A549 (cell line): ENCODE measurements around the gene TPD52L1. TPM values are rescaled to one million over a fixed set of nuclear protein-coding genes. Genes with fewer than 3 reads are reported as not detected.

Experiments used
- ATAC-seq, 2 experiments: fragments of 200-7000 bp in 1 of 2; fragments of >200 bp in 1 of 2; cut with Nextera tagmentation in 1 of 2; cut with Tn5 transposase in 1 of 2; 3 replicates each; pipeline versions ENCODE4 v1.8.0 to v1.9.1; 2018 to 2020; ENCODE audit warnings: mild to moderate bottlenecking in 1 of 2, moderate library complexity in 1 of 2
- CTCF ChIA-PET: fragments of 300-600 bp; sonication (Branson Sonifier 250); formaldehyde crosslinking; extraction: SDS; loops from one replicate; lab custom pipeline; 2021; ENCODE audit warnings: antibody characterized with exemption, inconsistent platforms; lab: Yijun Ruan, JAX
- POLR2A ChIA-PET: fragments of 350-600 bp; formaldehyde crosslinking; extraction: SDS; loops from one replicate; lab custom pipeline; 2021; ENCODE audit warnings: antibody characterized with exemption, inconsistent platforms; lab: Yijun Ruan, JAX
- DNase-seq, 2 experiments: peaks; one replicate each; pipeline versions ENCODE4 v3.0.0 to v3.0.0-alpha.2; 2011 to 2016; ENCODE audit warnings: low read depth in 1 of 2, low spot score in 1 of 2
- FAIRE-seq: peaks from 2 replicates; lab custom pipeline; 2011; peaks lifted over from hg19 to GRCh38; lab: Jason Lieb, UNC
- H3K27ac ChIP-seq, 2 experiments: fragments of >200 bp; sonication (Bioruptor Twin); formaldehyde crosslinking; 3 replicates each; pipeline ENCODE4 v1.5.1; 2016 to 2017
- H3K4me1 ChIP-seq: fragments of >200 bp; sonication (Bioruptor Twin); formaldehyde crosslinking; 3 replicates; pipeline ENCODE4 v1.6.1; 2016
- H3K4me2 ChIP-seq: fragments of >200 bp; sonication (Bioruptor Twin); formaldehyde crosslinking; 3 replicates; pipeline ENCODE4 v1.6.1; 2016
- H3K4me3 ChIP-seq: fragments of >200 bp; sonication (Bioruptor Twin); formaldehyde crosslinking; 3 replicates; pipeline ENCODE4 v1.5.1; 2016
- H3K9me3 ChIP-seq: fragments of >200 bp; sonication (Bioruptor Twin); formaldehyde crosslinking; 3 replicates; pipeline ENCODE4 v1.6.1; 2016
- CHD4 ChIP-seq: fragments of 200-600 bp; sonication (generic); IDR thresholded peaks from 2 replicates; pipeline ENCODE4 v1.6.1; 2016; ENCODE audit warnings: antibody characterized with exemption, mild to moderate bottlenecking, borderline replicate concordance
- ESRRA ChIP-seq: fragments of 150-350 bp; IDR thresholded peaks from 2 replicates; pipeline ENCODE4 v1.6.1; 2014; ENCODE audit warnings: mild to moderate bottlenecking, low read length, borderline replicate concordance
- FOSB ChIP-seq: fragments of 250-450 bp; sonication (Bioruptor Pico); IDR thresholded peaks from 2 replicates; pipeline ENCODE4 v1.5.0; 2020; ENCODE audit warnings: mild to moderate bottlenecking, moderate library complexity
- HEYL ChIP-seq: fragments of 250-450 bp; sonication (Bioruptor Pico); IDR thresholded peaks from 2 replicates; pipeline ENCODE4 v1.8.0; 2021; ENCODE audit warnings: mild to moderate bottlenecking, moderate library complexity
- HOXB13 ChIP-seq: fragments of 250-450 bp; sonication (Bioruptor Pico); IDR thresholded peaks from 2 replicates; pipeline ENCODE4 v1.5.0; 2020; ENCODE audit warnings: low read depth, mild to moderate bottlenecking, moderate library complexity
- HOXB5 ChIP-seq: fragments of 250-450 bp; sonication (Bioruptor Pico); IDR thresholded peaks from 2 replicates; pipeline ENCODE4 v1.5.0; 2020; ENCODE audit warnings: mild to moderate bottlenecking, moderate library complexity
- KDM5A ChIP-seq: fragments of 200-600 bp; sonication (generic); IDR thresholded peaks from 2 replicates; pipeline ENCODE4 v1.6.1; 2016; ENCODE audit warnings: antibody characterized with exemption, mild to moderate bottlenecking
- MAZ ChIP-seq: fragments of 150-350 bp; IDR thresholded peaks from 2 replicates; pipeline ENCODE4 v1.6.1; 2014; ENCODE audit warnings: antibody characterized with exemption, low read depth, low read length, borderline replicate concordance
- NFE2L2 ChIP-seq: fragments of 150-350 bp; conservative IDR thresholded peaks from 2 replicates; pipeline ENCODE4 v1.6.1; 2014; ENCODE audit warnings: low read length
- POLR2A ChIP-seq: IDR thresholded peaks from 2 replicates; pipeline ENCODE4 v1.6.1; 2012; ENCODE audit warnings: mild to moderate bottlenecking, low read length
- POLR2AphosphoS2 ChIP-seq: conservative IDR thresholded peaks from 2 replicates; pipeline ENCODE4 v1.6.1; 2012; ENCODE audit warnings: low read length, improper control_type of control experiment, inconsistent platforms
- RFX5 ChIP-seq: fragments of 450-650 bp; IDR thresholded peaks from 2 replicates; pipeline ENCODE4 v1.7.1; 2014; ENCODE audit warnings: antibody characterized with exemption, mild to moderate bottlenecking, moderate library complexity
- SREBF2 ChIP-seq: fragments of 450-650 bp; IDR thresholded peaks from 2 replicates; pipeline ENCODE4 v1.6.1; 2014; ENCODE audit warnings: mild to moderate bottlenecking, moderate library complexity
- TFCP2L1 ChIP-seq: fragments of 250-450 bp; sonication (Bioruptor Pico); IDR thresholded peaks from 2 replicates; pipeline ENCODE4 v1.5.0; 2021; ENCODE audit warnings: mild to moderate bottlenecking
- ZC3H11A ChIP-seq: fragments of 450-650 bp; IDR thresholded peaks from 2 replicates; pipeline ENCODE4 v1.6.1; 2014; ENCODE audit warnings: antibody characterized with exemption, mild to moderate bottlenecking
- ZFP36 ChIP-seq: fragments of 450-650 bp; IDR thresholded peaks from 2 replicates; pipeline ENCODE4 v1.6.1; 2014; ENCODE audit warnings: borderline replicate concordance; ENCODE audit not compliant: partially characterized antibody
- ZNF302 ChIP-seq: fragments of 250-450 bp; sonication (Bioruptor Pico); IDR thresholded peaks from 2 replicates; pipeline ENCODE4 v1.9.0; 2021; ENCODE audit warnings: inconsistent platforms, mild to moderate bottlenecking, moderate library complexity
- ZSCAN20 ChIP-seq: fragments of 250-450 bp; sonication (Bioruptor Pico); IDR thresholded peaks from 2 replicates; pipeline ENCODE4 v1.8.0; 2022; ENCODE audit warnings: mild to moderate bottlenecking, moderate library complexity
- WGBS: methylation state at CpG from one replicate; pipeline ENCODE4 v1.1.6; 2017; ENCODE audit errors: missing lambda C conversion rate; 5-methylcytosine and 5-hydroxymethylcytosine counted together
- polyA plus RNA-seq, 4 experiments: library from polyadenylated mRNA; depleted of rRNA in 3 of 4; stranded (reverse); fragments of >200 nt; fragmentation: RNase III in 1 of 4; extraction: RNeasy Plus Mini Kit Qiagen cat#74134 plus additional on column Dnase treatment in 1 of 4; gene quantifications; 2 replicates in 3 of 4; 3 replicates in 1 of 4; pipeline ENCODE4 v1.2.3, GENCODE V29; 2011 to 2017
- TF ChIP-seq, protein P1 (sequence below): fragments of >200 bp; sonication (Bioruptor Twin); formaldehyde crosslinking; IDR thresholded peaks from 3 replicates; pipeline ENCODE4 v1.6.1; 2016
- TF ChIP-seq, protein P2 (sequence below): fragments of 250-450 bp; sonication (Bioruptor Pico); IDR thresholded peaks from 2 replicates; pipeline ENCODE4 v1.5.0; 2020; ENCODE audit warnings: low read depth, mild to moderate bottlenecking, moderate library complexity
- TF ChIP-seq, protein P3 (sequence below): fragments of 250-450 bp; sonication (Bioruptor Pico); IDR thresholded peaks from 2 replicates; pipeline ENCODE4 v1.5.0; 2021; ENCODE audit warnings: mild to moderate bottlenecking, moderate library complexity, borderline replicate concordance
- TF ChIP-seq, protein P4 (sequence below): IDR thresholded peaks from 2 replicates; pipeline ENCODE4 v1.6.1; 2012; ENCODE audit warnings: low read depth, borderline replicate concordance
- TF ChIP-seq, protein P5 (sequence below): fragments of 150-350 bp; IDR thresholded peaks from 2 replicates; pipeline ENCODE4 v1.6.1; 2014; ENCODE audit warnings: low read depth, mild to moderate bottlenecking, low read length

The TPD52L1 gene
- polyA plus RNA-seq, 2 of the 4 experiments (the other 2 are of a cell fraction): 90.1 to 144 TPM

DNA sequence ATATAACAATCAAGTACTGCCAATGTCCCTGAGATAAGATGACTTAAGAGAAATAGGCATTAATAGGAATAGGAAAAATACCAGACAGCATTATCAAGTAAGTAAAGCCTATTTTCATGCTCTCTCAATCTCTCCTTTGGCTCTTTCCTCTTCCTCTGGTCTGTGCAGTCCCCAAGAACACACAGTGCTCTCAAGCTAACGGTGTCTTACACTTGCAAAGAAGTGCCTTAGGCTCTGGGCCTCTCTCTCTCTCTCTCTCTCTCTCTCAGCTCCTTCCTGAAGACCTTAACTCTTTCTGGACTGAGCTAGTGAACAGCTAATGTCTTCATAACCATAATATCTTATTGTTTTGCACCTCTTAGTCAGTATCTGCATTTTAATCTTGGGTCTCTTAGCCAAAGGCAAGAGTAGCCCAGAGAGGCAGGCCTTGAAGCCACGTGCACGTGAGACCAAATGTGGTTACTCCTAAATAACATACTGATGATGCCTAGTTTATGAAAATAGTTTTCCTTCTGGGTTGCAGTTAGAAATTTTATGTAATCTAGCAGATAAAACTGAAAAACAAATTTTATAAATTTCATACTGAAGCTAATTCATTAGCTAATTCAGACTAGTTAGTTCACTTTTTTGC, 70.8 kb downstream of the TPD52L1 start:
- 78% methylated on average over 3 of the region's 3 CpGs for WGBS
- H3K27ac ChIP-seq: peak overlapping the region; percentile 50 to 71; a peak in 4 of 6 replicates
- no peak for ATAC-seq
- H3K9me3 ChIP-seq: no peaks in the 10 kb centered on the region
- TF ChIP-seq ZFP36 (no peak), FOSB (CRISPR knock-in tag) (no peak), KDM5A (no peak), HEYL (no peak)
- TF ChIP-seq, protein P1, sequence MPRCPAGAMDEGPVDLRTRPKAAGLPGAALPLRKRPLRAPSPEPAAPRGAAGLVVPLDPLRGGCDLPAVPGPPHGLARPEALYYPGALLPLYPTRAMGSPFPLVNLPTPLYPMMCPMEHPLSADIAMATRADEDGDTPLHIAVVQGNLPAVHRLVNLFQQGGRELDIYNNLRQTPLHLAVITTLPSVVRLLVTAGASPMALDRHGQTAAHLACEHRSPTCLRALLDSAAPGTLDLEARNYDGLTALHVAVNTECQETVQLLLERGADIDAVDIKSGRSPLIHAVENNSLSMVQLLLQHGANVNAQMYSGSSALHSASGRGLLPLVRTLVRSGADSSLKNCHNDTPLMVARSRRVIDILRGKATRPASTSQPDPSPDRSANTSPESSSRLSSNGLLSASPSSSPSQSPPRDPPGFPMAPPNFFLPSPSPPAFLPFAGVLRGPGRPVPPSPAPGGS: no peak
- TF ChIP-seq, protein P2, sequence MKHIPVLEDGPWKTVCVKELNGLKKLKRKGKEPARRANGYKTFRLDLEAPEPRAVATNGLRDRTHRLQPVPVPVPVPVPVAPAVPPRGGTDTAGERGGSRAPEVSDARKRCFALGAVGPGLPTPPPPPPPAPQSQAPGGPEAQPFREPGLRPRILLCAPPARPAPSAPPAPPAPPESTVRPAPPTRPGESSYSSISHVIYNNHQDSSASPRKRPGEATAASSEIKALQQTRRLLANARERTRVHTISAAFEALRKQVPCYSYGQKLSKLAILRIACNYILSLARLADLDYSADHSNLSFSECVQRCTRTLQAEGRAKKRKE: no peak
- no peak for DNase-seq
- ChIA-PET POLR2A (no interaction called here), CTCF (interaction anchor here (1.2 kb wide), 1 partner anchor 308 kb away, joined by 3 read pairs; no protein-coding TSS in a partner anchor)
- FAIRE-seq: no peak
- no peak overlapping the region for H3K4me3 ChIP-seq
- H3K4me1 ChIP-seq: peaks cover 52% of the 10 kb centered on the region
- H3K4me2 ChIP-seq: 0 out of 3 replicates have a peak overlapping the region, but pooled peaks have one; percentile 26

DNA sequence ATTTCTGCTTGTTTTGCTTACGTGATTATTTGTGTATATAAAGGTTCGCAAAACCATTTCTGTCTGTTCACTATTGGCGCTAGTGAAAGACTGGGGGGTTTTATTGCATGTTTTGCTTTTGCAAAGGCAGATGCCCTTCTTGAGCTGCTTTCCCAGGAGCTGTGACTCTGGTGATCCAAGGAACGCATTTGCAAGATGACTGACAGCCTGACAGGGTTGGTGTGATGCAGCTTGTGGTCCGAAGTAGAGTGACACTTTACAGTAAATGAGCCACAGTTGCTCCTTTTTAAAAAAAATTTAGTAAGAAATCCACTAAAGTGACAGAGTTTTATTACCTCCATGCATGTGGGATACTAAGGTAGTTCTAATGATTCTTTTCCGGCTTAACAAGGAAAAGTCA, 73.7 kb downstream of the TPD52L1 start:
- no peak overlapping the region for H3K27ac ChIP-seq
- DNase-seq (no peak), ATAC-seq (no peak), FAIRE-seq (no peak)
- 91% methylated on average over 6 of the region's 6 CpGs for WGBS
- H3K4me2 ChIP-seq: no peak overlapping the region
- no peaks in the 10 kb centered on the region for H3K9me3 ChIP-seq
- ChIA-PET CTCF (no interaction called here), POLR2A (no interaction called here)
- H3K4me3 ChIP-seq: no peak overlapping the region
- TF ChIP-seq MAZ: no peak
- TF ChIP-seq, protein P3, sequence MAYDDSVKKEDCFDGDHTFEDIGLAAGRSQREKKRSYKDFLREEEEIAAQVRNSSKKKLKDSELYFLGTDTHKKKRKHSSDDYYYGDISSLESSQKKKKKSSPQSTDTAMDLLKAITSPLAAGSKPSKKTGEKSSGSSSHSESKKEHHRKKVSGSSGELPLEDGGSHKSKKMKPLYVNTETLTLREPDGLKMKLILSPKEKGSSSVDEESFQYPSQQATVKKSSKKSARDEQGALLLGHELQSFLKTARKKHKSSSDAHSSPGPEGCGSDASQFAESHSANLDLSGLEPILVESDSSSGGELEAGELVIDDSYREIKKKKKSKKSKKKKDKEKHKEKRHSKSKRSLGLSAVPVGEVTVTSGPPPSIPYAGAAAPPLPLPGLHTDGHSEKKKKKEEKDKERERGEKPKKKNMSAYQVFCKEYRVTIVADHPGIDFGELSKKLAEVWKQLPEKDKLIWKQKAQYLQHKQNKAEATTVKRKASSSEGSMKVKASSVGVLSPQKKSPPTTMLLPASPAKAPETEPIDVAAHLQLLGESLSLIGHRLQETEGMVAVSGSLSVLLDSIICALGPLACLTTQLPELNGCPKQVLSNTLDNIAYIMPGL: no peak
- no peak for TF ChIP-seq POLR2A
- TF ChIP-seq SREBF2: no peak
- TF ChIP-seq, protein P4, sequence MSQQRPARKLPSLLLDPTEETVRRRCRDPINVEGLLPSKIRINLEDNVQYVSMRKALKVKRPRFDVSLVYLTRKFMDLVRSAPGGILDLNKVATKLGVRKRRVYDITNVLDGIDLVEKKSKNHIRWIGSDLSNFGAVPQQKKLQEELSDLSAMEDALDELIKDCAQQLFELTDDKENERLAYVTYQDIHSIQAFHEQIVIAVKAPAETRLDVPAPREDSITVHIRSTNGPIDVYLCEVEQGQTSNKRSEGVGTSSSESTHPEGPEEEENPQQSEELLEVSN: no peak
- no peak for TF ChIP-seq ZSCAN20
- no peak for TF ChIP-seq NFE2L2
- no peak for TF ChIP-seq HOXB13 (CRISPR knock-in tag)
- no peak for TF ChIP-seq HOXB5
- TF ChIP-seq, protein P5, sequence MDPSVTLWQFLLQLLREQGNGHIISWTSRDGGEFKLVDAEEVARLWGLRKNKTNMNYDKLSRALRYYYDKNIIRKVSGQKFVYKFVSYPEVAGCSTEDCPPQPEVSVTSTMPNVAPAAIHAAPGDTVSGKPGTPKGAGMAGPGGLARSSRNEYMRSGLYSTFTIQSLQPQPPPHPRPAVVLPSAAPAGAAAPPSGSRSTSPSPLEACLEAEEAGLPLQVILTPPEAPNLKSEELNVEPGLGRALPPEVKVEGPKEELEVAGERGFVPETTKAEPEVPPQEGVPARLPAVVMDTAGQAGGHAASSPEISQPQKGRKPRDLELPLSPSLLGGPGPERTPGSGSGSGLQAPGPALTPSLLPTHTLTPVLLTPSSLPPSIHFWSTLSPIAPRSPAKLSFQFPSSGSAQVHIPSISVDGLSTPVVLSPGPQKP: no peak
- no peak for TF ChIP-seq TFCP2L1 (CRISPR knock-in tag)
- TF ChIP-seq RFX5: no peak
- no peak for TF ChIP-seq ZNF302 (CRISPR knock-in tag)
- TF ChIP-seq ESRRA: no peak
- no peak for TF ChIP-seq POLR2AphosphoS2
- no peak for TF ChIP-seq ZC3H11A
- TF ChIP-seq CHD4: no peak
- H3K4me1 ChIP-seq: peaks cover 28% of the 10 kb centered on the region
